Sigmoid colon (tissue), 4 donors: ENCODE results near the gene FCMR.

Source experiments
- POLR2AphosphoS5 ChIP-seq, 4 donors: sonication (generic); formaldehyde crosslinking; IDR thresholded peaks; one replicate each; pipeline ENCODE4 v1.6.1; 2017; ENCODE audit warnings: antibody characterized with exemption in 4 of 4
- TF ChIP-seq, protein P1 (sequence below), 4 experiments: fragments of 450-650 bp in 3 of 4; fragments of 200-600 bp in 1 of 4; IDR thresholded peaks; one replicate each; pipeline ENCODE4 v1.5.1; 2016 to 2019; ENCODE audit warnings: antibody characterized with exemption in 4 of 4, mild to moderate bottlenecking in 3 of 4, moderate library complexity in 2 of 4

DNA sequence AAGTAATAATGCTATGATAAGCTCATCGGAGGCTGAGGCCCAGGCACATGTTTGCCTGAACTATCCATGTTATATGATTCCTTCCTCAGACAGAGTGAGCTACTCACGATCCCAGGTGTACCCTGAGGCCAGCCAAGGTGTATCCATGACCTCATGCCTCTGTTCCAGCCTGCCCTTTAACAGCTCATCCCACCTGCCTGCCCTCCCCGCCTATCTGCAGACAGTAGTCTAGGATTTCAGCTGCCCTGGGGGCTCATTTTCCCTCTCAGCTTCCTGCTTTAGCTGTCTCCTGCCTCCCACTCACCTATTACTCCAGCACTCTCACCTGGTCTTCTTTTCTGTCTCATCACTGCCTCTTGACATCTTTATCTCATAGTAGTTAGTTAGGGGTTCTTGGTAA is 26.4 kb downstream of the FCMR start:
- no peak for TF ChIP-seq POLR2AphosphoS5 (IDR thresholded peaks at IDR 0.05)
- TF ChIP-seq, protein P1, sequence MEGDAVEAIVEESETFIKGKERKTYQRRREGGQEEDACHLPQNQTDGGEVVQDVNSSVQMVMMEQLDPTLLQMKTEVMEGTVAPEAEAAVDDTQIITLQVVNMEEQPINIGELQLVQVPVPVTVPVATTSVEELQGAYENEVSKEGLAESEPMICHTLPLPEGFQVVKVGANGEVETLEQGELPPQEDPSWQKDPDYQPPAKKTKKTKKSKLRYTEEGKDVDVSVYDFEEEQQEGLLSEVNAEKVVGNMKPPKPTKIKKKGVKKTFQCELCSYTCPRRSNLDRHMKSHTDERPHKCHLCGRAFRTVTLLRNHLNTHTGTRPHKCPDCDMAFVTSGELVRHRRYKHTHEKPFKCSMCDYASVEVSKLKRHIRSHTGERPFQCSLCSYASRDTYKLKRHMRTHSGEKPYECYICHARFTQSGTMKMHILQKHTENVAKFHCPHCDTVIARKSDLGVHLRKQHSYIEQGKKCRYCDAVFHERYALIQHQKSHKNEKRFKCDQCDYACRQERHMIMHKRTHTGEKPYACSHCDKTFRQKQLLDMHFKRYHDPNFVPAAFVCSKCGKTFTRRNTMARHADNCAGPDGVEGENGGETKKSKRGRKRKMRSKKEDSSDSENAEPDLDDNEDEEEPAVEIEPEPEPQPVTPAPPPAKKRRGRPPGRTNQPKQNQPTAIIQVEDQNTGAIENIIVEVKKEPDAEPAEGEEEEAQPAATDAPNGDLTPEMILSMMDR (IDR thresholded peaks at IDR 0.05): no peak
